Lower leg skin (tissue), 3 donors: ENCODE measurements around the gene IL2RA.

ENCODE experiments used
- CTCF ChIP-seq, 3 donors: fragments of 450-650 bp; IDR thresholded peaks; one replicate each; pipeline ENCODE4 v1.5.1; 2016; ENCODE audit warnings: antibody characterized with exemption in 3 of 3, mild to moderate bottlenecking in 3 of 3, moderate library complexity in 2 of 3
- POLR2A ChIP-seq, 2 donors: fragments of 450-650 bp; IDR thresholded peaks; one replicate each; pipeline ENCODE4 v1.6.1; 2016 to 2017; ENCODE audit warnings: antibody characterized with exemption in 2 of 2, mild to moderate bottlenecking in 1 of 2, moderate library complexity in 1 of 2

- TF ChIP-seq CTCF (IDR thresholded peaks at IDR 0.05) (no peak), POLR2A (IDR thresholded peaks at IDR 0.05) (no peak)
Measured at GRCh38 chr10:5978230-5978489, 84.0 kb downstream of the IL2RA start.
